Measurements from ENCODE around the gene KDM4C.

Gene KDM4C

GRCh38 chr9:6869081-6869948 is 111.5 kb downstream of the KDM4C start:
- DNase-seq (ENCODE audit: low read depth): peak; percentile 16

GRCh38 chr9:6870149-6870548 is 112.4 kb downstream of the KDM4C start:
- DNase-seq (ENCODE audit: low read depth): no peak

GRCh38 chr9:6870650-6871477 is 113.1 kb downstream of the KDM4C start:
- DNase-seq (ENCODE audit: low read depth): no peak

- DNase-seq (ENCODE audit: low read depth): peak; percentile 54
Observed at GRCh38 chr9:6873857-6874256, 116.1 kb downstream of the KDM4C start.

- peak; percentile 49 for DNase-seq (ENCODE audit: low read depth)
Observed at GRCh38 chr9:6876195-6876894, 118.6 kb downstream of the KDM4C start.

DNA sequence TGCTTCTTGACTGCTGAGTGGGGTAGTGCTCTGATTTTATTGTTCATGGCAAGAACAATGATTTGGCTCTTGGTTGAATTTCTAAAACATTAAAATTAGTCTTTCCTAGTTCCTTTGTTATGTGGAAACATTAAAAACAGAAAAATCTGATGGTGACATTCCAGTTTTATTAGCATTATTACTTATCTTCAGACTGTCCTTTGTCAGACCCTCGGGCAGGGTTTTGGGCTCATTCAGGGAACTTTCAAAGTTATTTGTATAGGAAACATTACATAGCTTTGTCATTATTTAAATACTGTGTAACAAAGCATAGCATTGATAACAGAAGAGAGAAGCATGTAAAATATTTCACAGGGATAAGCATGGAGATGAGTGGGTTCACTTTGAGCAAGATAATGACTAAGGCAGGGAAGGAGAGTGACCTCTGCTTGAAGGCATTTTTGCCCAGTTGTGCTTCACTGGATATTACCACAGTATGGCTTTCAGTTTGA is 119.9 kb downstream of the KDM4C start:
- peak; percentile 76 for DNase-seq (ENCODE audit: low read depth)

DNA sequence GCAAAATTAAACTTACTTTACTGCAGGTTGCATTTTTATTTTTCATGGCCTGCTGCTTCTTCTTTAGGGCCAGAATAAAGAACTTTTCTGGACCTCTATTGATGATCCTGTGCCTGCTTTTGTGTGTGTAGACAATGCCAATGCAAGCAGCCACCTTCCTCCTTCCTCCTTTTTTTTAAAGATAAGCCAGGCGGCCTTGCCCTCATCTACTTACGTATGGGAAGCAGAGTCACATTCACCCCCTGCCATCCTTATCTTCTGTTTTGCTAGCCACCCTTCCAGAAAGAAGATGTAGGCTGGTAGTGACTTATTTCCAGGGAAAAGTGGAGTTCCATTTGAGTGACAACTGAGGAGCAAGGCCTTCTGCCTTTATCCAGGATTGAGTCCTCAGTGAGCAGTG is 122.9 kb downstream of the KDM4C start:
- no peak for DNase-seq (ENCODE audit: low read depth)

DNA sequence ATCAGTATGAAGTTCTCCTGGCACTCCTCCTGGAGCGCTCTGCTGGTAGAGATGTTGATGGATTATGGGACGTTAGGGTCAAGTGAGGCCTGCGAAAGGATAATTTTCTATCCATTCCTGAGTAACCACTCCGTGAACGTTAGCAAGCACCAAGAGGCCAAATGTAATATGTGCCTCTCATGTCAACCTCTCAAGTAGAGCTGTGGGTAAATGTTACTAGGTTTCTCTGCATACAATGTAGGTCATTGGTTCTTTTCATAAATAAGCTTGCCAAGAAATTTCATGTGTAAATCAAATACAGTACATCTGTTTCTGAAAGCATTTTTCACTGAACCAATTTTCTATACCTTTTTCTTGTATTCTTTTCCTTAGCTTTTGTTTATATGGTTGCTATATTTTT is 126.3 kb downstream of the KDM4C start:
- no peak for DNase-seq (ENCODE audit: low read depth)

DNA sequence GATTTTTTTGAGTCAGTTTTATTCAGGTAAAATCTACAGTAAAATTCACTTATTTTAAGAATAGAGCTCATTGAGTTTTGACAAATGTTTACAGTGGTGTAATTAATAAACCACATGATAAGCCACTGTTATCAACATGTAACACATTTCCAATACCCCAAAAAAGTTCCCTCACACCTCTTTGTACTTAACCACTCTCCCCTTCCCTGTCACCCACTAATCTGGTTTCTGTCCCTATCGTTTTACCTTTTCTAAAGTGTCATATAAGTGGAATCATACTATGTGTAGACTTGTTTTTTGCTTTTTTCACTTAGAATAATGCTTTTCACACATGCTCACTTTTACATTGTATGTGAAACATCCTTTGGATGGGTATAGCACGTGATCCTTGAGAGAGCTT is 127.2 kb downstream of the KDM4C start:
- DNase-seq (ENCODE audit: low read depth): no peak

GRCh38 chr9:6887051-6887450 is 129.3 kb downstream of the KDM4C start:
- DNase-seq (ENCODE audit: low read depth): no peak

GRCh38 chr9:6889868-6890267 is 132.1 kb downstream of the KDM4C start:
- DNase-seq (ENCODE audit: low read depth): no peak

GRCh38 chr9:6893350-6894131 is 135.8 kb downstream of the KDM4C start:
- DNase-seq (ENCODE audit: low read depth): no peak

GRCh38 chr9:6894135-6894534 is 136.4 kb downstream of the KDM4C start:
- no peak for DNase-seq (ENCODE audit: low read depth)

DNA sequence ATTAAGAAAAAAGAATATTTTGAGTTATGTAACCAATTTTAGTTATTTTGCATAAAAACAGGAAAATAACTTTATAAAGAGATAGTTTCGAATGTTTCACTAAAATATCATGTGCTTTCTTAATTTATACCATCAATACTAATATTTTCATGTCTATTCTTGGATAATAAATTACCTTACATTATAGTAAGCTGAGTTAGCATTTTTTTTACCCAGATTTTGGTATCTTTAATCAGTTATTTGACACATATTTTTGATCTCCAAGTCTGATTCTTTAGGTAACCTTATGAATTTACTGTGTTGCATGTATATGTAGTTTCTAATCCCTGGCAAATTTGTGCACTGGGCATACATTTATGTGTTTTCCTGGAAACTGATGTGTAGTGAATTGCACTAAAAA is 138.0 kb downstream of the KDM4C start:
- DNase-seq (ENCODE audit: low read depth): no peak

GRCh38 chr9:6896562-6896961 is 138.8 kb downstream of the KDM4C start:
- peak; percentile 34 for DNase-seq (ENCODE audit: low read depth)

DNA sequence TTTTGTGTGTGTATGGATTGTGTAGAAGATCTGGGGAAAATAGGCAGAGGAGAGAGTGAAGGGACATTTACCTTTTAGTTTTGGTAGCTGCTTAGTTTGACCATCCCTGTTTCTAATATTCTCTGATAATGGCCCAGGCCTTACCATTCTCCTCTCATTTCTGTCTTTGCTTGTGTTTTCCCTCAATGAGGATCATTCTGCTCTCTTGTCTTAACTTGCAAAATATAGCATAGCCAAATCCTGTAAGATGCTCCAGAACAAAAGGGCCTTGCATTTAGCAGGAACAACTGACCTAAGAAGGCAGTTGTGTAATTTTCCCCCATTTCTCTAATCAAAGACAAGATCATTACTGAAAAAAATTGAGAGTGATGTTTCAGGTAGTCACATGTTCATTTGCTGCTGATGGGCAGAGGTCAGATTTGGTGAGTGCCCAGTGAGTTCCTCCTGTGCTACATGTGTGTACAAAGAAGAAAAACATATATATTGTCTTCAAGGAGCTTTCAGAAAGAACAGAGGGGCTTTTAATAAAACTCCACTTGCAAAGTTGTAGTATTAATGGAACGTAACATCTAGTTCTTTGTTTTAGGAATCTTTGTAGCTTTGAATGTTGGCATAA is 139.5 kb downstream of the KDM4C start:
- DNase-seq (ENCODE audit: low read depth): no peak

- no peak for DNase-seq (ENCODE audit: low read depth)
Observed at GRCh38 chr9:6897898-6898302, 140.1 kb downstream of the KDM4C start.

GRCh38 chr9:6899274-6899673 is 141.5 kb downstream of the KDM4C start:
- no peak for DNase-seq (ENCODE audit: low read depth)

- no peak for DNase-seq (ENCODE audit: low read depth)
Observed at GRCh38 chr9:6900440-6900883, 142.7 kb downstream of the KDM4C start.

DNA sequence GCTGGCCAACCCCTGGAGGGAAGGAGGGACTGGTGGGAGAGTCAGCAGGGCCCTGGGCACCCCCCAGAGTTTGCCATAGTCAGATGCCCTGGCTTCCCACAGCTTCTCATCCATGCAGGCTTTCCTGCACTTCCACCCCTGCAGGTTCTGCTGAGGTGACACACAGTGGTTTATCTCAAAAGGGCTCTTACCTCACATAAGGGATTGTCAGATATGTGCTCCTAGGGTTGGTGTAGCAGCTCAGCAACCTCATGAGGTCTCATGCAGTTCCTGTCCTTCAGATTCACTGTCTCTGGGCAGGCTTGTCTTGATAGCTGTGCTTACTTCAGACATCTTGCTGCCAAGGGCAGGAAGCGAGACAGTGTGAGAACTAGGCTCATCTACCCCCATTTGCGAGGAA is 143.4 kb downstream of the KDM4C start:
- no peak for DNase-seq (ENCODE audit: low read depth)

DNA sequence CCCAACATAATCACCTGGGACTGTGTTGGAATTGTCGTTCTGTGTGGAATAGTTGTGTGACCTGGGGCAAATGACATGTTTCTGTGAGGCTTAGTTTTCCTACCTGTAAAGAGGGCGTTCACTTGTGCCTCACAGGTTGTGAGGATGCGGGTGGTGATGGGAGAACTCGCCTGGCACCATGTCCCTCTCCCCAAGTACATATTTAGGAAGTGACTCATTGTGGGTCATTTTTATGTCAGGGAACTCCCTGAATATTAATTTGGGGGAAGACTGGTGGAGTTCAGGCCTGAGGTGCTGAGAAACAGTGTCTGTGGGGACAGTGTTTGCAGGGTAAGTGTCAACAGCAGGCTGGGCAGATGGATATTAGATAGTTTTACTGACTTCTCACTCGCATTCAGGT is 144.7 kb downstream of the KDM4C start:
- peak; percentile 41 for DNase-seq (ENCODE audit: low read depth)

Measured in iris pigment epithelial cell (primary cell).